Panc1 (cell line): ENCODE results near the gene SLC40A1. TPM values are rescaled to one million over a fixed set of nuclear protein-coding genes. Genes with fewer than 3 reads are reported as not detected.

Experiments used
- ATAC-seq: fragments of 200-7000 bp; cut with Tn5 transposase; 2 replicates; pipeline ENCODE4 v1.9.1; 2020; ENCODE audit warnings: mild to moderate bottlenecking, moderate library complexity
- BruUV-seq: library from RNA; stranded (reverse); fragments of 400-500 nt; replicated peaks from 2 replicates; lab custom pipeline; 2021; lab: Mats Ljungman, UMichigan
- CTCF ChIA-PET: fragments of 300-600 bp; sonication (Branson Sonifier 250); formaldehyde crosslinking; loops from one replicate; lab custom pipeline; 2022; ENCODE audit warnings: antibody characterized with exemption; lab: Charles Lee
- POLR2A ChIA-PET: fragments of 300-600 bp; sonication (Branson Sonifier 250); formaldehyde crosslinking; loops from one replicate; lab custom pipeline; 2022; ENCODE audit warnings: antibody characterized with exemption; lab: Charles Lee
- DNase-seq: peaks from one replicate; pipeline ENCODE4 v3.0.0-alpha.2; 2010; ENCODE audit warnings: low read depth, low spot score
- H3K27ac ChIP-seq: 2 replicates; pipeline ENCODE4 v1.5.1; 2011; ENCODE audit warnings: mild to moderate bottlenecking, low read length, inconsistent platforms
- H3K27me3 ChIP-seq: fragments of 200-500 bp; sonication (Bioruptor generic); 2 replicates; pipeline ENCODE4 v1.6.0; 2014; ENCODE audit warnings: low read length, inconsistent platforms; ENCODE audit not compliant: control insufficient read depth, insufficient read depth
- H3K36me3 ChIP-seq: fragments of 200-500 bp; sonication (Bioruptor generic); 2 replicates; pipeline ENCODE4 v1.5.1; 2014; ENCODE audit warnings: inconsistent platforms, mild to moderate bottlenecking, low read length, moderate library complexity; ENCODE audit not compliant: control insufficient read depth, insufficient read depth
- H3K4me1 ChIP-seq: 2 replicates; pipeline ENCODE4 v1.5.1; 2011; ENCODE audit warnings: inconsistent platforms, mild to moderate bottlenecking, low read length, moderate library complexity; ENCODE audit not compliant: control insufficient read depth, insufficient read depth
- H3K4me3 ChIP-seq, 2 experiments: 2 replicates each; pipeline ENCODE4 v1.5.1; 2011 to 2012; ENCODE audit warnings: low read depth in 2 of 2, low read length in 2 of 2, mild to moderate bottlenecking in 2 of 2, inconsistent platforms in 1 of 2, moderate library complexity in 1 of 2
- H3K9me3 ChIP-seq: fragments of 200-500 bp; sonication (Bioruptor generic); 2 replicates; pipeline ENCODE4 v1.5.1; 2014; ENCODE audit warnings: low read depth, mild to moderate bottlenecking, inconsistent platforms, low read length, moderate library complexity; ENCODE audit not compliant: control insufficient read depth, insufficient read depth
- POLR2AphosphoS5 ChIP-seq: IDR thresholded peaks from 2 replicates; pipeline ENCODE4 v1.6.1; 2012; ENCODE audit warnings: mild to moderate bottlenecking, low read depth, low read length, moderate library complexity
- SIN3A ChIP-seq: IDR thresholded peaks from 2 replicates; pipeline ENCODE4 v1.6.1; 2012; ENCODE audit warnings: low read depth, mild to moderate bottlenecking, low read length, moderate library complexity, borderline replicate concordance; ENCODE audit not compliant: insufficient read depth
- TCF7L2 ChIP-seq: IDR thresholded peaks from 2 replicates; pipeline ENCODE4 v1.6.1; 2011; ENCODE audit warnings: mild to moderate bottlenecking, low read depth, low read length, inconsistent platforms
- in situ Hi-C: cut with HindIII; loops from 2 replicates; pipeline ENCODE4 v1.10.0; 2016; ENCODE audit warnings: low sequenced_read_pairs, low pct_unique_long_range_greater_than_20kb
- intact Hi-C: fragments of 100-400 bp; cut with micrococcal nuclease; formaldehyde crosslinking; loops from one replicate; pipeline ENCODE4 v1.10.0; 2022; ENCODE audit not compliant: unreplicated experiment
- total RNA-seq: library from RNA; stranded (reverse); gene quantifications from one replicate; pipeline ENCODE4 v1.2.1, GENCODE V29; 2021; ENCODE audit not compliant: unreplicated experiment
- TF ChIP-seq, protein P1 (sequence below): fragments of 450-650 bp; IDR thresholded peaks from 2 replicates; pipeline ENCODE4 v1.5.1; 2017; ENCODE audit warnings: mild to moderate bottlenecking
- TF ChIP-seq, protein P2 (sequence below), 2 experiments: IDR thresholded peaks; 2 replicates each; pipeline ENCODE4 v1.6.1; 2011 to 2012; ENCODE audit warnings: low read depth in 2 of 2, control low read depth in 1 of 2, low read length in 1 of 2, mild to moderate bottlenecking in 1 of 2, moderate library complexity in 1 of 2; ENCODE audit not compliant: insufficient read depth in 1 of 2

The SLC40A1 gene
- total RNA-seq, 1 experiment from 2014 or later = 0.74 TPM

DNA sequence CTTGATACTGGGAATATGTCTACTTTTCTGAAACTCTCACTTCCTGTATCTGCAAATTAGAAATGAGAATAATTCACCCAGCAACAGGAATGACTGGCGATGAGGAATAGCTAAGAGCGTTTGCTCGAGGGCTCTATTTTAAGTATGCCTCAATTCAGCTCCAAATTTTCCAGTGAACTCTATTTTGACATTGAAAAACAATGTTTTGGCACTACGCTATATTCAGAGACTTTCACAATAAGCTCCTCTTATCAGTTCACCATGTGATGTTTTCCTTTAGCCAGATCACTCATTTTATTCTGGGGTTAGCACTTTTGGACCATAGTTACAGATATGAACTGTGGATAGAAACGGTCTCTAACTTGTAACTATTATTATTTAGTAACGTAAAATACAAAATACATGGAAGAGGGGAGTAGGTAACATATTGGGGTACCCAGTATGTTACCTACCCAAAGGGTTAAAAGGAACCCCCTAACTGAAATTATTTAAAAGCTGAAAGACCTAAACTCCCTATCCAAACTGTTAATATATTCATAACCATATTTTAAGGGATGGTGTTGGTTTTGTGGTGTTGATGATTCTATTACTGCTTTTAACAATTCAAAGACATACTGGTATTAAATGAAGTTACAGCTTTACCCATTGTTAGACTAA, 28.1 kb downstream of the SLC40A1 start:
- Histone ChIP-seq H3K27ac (no peak overlapping the region), H3K4me3 (no peak overlapping the region), H3K9me3 (no peaks in the 10 kb centered on the region), H3K4me1 (no peaks in the 10 kb centered on the region), H3K27me3 (peaks cover 3% of the 10 kb centered on the region; the same call in 1 of the 2 replicates), H3K36me3 (no peaks in the 10 kb centered on the region)
- no TSS peak for BruUV-seq
- ATAC-seq (no peak), DNase-seq (no peak)
- in situ Hi-C loops = no loop called here
- POLR2A ChIA-PET = no interaction called here
- CTCF ChIA-PET = no interaction called here
- TF ChIP-seq SIN3A (no peak), TCF7L2 (no peak), POLR2AphosphoS5 (no peak)
- TF ChIP-seq, protein P1, sequence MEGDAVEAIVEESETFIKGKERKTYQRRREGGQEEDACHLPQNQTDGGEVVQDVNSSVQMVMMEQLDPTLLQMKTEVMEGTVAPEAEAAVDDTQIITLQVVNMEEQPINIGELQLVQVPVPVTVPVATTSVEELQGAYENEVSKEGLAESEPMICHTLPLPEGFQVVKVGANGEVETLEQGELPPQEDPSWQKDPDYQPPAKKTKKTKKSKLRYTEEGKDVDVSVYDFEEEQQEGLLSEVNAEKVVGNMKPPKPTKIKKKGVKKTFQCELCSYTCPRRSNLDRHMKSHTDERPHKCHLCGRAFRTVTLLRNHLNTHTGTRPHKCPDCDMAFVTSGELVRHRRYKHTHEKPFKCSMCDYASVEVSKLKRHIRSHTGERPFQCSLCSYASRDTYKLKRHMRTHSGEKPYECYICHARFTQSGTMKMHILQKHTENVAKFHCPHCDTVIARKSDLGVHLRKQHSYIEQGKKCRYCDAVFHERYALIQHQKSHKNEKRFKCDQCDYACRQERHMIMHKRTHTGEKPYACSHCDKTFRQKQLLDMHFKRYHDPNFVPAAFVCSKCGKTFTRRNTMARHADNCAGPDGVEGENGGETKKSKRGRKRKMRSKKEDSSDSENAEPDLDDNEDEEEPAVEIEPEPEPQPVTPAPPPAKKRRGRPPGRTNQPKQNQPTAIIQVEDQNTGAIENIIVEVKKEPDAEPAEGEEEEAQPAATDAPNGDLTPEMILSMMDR = no peak
- TF ChIP-seq, protein P2, sequence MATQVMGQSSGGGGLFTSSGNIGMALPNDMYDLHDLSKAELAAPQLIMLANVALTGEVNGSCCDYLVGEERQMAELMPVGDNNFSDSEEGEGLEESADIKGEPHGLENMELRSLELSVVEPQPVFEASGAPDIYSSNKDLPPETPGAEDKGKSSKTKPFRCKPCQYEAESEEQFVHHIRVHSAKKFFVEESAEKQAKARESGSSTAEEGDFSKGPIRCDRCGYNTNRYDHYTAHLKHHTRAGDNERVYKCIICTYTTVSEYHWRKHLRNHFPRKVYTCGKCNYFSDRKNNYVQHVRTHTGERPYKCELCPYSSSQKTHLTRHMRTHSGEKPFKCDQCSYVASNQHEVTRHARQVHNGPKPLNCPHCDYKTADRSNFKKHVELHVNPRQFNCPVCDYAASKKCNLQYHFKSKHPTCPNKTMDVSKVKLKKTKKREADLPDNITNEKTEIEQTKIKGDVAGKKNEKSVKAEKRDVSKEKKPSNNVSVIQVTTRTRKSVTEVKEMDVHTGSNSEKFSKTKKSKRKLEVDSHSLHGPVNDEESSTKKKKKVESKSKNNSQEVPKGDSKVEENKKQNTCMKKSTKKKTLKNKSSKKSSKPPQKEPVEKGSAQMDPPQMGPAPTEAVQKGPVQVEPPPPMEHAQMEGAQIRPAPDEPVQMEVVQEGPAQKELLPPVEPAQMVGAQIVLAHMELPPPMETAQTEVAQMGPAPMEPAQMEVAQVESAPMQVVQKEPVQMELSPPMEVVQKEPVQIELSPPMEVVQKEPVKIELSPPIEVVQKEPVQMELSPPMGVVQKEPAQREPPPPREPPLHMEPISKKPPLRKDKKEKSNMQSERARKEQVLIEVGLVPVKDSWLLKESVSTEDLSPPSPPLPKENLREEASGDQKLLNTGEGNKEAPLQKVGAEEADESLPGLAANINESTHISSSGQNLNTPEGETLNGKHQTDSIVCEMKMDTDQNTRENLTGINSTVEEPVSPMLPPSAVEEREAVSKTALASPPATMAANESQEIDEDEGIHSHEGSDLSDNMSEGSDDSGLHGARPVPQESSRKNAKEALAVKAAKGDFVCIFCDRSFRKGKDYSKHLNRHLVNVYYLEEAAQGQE (IDR thresholded peaks at IDR 0.05; ENCODE audit: insufficient read depth in 1 of 2, low read depth in 2 of 2, low read length in 1 of 2) = no peak
- intact Hi-C loops = no loop called here

GRCh38 chr2:189551808-189552207, 28.8 kb downstream of the SLC40A1 start:
- POLR2A ChIA-PET = no interaction called here
- no peaks in the 10 kb centered on the region for H3K4me1 ChIP-seq
- no peak for TF ChIP-seq TCF7L2
- TF ChIP-seq, protein P2 (IDR thresholded peaks at IDR 0.05; ENCODE audit: insufficient read depth in 1 of 2, low read depth in 2 of 2, low read length in 1 of 2) = no peak
- TF ChIP-seq, protein P1 = no peak
- TF ChIP-seq POLR2AphosphoS5 = no peak
- no peak for TF ChIP-seq SIN3A
- ATAC-seq (no peak), DNase-seq (no peak)
- no peaks in the 10 kb centered on the region for H3K9me3 ChIP-seq
- peaks cover 3% of the 10 kb centered on the region; the same call in 1 of the 2 replicates for H3K27me3 ChIP-seq
- H3K36me3 ChIP-seq = no peaks in the 10 kb centered on the region
- CTCF ChIA-PET = no interaction called here
- BruUV-seq = no TSS peak
- H3K4me3 ChIP-seq = no peak overlapping the region
- no peak overlapping the region for H3K27ac ChIP-seq
- in situ Hi-C loops = no loop called here
- intact Hi-C loops = no loop called here
